CD4-positive, CD25-positive, alpha-beta regulatory T cell (primary cell): ENCODE data around the gene DGKE. TPM values are rescaled to one million over a fixed set of nuclear protein-coding genes. Genes with fewer than 3 reads are reported as not detected.

Source experiments
- ATAC-seq, 2 donors: fragments of 150-1000 bp; cut with Tn5 transposase; one replicate each; pipeline ENCODE4 v1.10.0; 2021; ENCODE audit warnings: low read depth in 2 of 2, moderate number of reproducible peaks in 2 of 2, moderate library complexity in 1 of 2
- DNase-seq, 3 donors: peaks; one replicate each; pipeline versions ENCODE4 v3.0.0 to v3.0.0-alpha.2; 2012 to 2022; ENCODE audit warnings: mixed read lengths in 1 of 3
- H3K27ac ChIP-seq: one replicate; pipeline ENCODE4 v1.7.0; 2013; ENCODE audit warnings: mild to moderate bottlenecking, low read length; ENCODE audit not compliant: insufficient read depth, poor library complexity, severe bottlenecking
- H3K27me3 ChIP-seq: one replicate; pipeline ENCODE4 v1.7.0; 2013; ENCODE audit warnings: low read length; ENCODE audit not compliant: control insufficient read depth, insufficient read depth
- H3K36me3 ChIP-seq: one replicate; pipeline ENCODE4 v1.7.0; 2013; ENCODE audit warnings: mild to moderate bottlenecking, low read length, moderate library complexity; ENCODE audit not compliant: control insufficient read depth, insufficient read depth
- H3K4me1 ChIP-seq: 2 replicates; pipeline ENCODE4 v1.7.0; 2013; ENCODE audit warnings: mild to moderate bottlenecking, low read length; ENCODE audit not compliant: insufficient read depth, control insufficient read depth, poor library complexity, severe bottlenecking
- H3K4me3 ChIP-seq: one replicate; pipeline ENCODE4 v1.7.0; 2013; ENCODE audit warnings: low read depth, mild to moderate bottlenecking, low read length, moderate library complexity
- H3K9me3 ChIP-seq, 2 experiments: 1 replicate in 1 of 2; 2 replicates in 1 of 2; pipeline ENCODE4 v1.7.0; 2013; ENCODE audit warnings: low read length in 2 of 2, mild to moderate bottlenecking in 1 of 2, moderate library complexity in 1 of 2; ENCODE audit not compliant: control insufficient read depth in 2 of 2
- H3K27ac Mint-ChIP-seq, 3 donors: one replicate each; pipeline ENCODE4 v1.8.0; 2020 to 2022; ENCODE audit warnings: mild to moderate bottlenecking in 3 of 3, mixed read lengths in 3 of 3, moderate library complexity in 2 of 3
- H3K27me3 Mint-ChIP-seq: one replicate; pipeline ENCODE4 v1.8.0; 2022; ENCODE audit warnings: mild to moderate bottlenecking, mixed read lengths
- H3K36me3 Mint-ChIP-seq: one replicate; pipeline ENCODE4 v1.8.0; 2020; ENCODE audit warnings: mixed read lengths
- H3K4me1 Mint-ChIP-seq, 4 donors: one replicate each; pipeline ENCODE4 v1.8.0; 2020 to 2022; ENCODE audit warnings: mixed read lengths in 4 of 4, mild to moderate bottlenecking in 1 of 4
- H3K4me3 Mint-ChIP-seq, 4 donors: one replicate each; pipeline ENCODE4 v1.8.0; 2020 to 2022; ENCODE audit warnings: mild to moderate bottlenecking in 4 of 4, mixed read lengths in 4 of 4, moderate library complexity in 3 of 4
- H3K9me3 Mint-ChIP-seq, 7 donors: one replicate each; pipeline ENCODE4 v1.8.0; 2020 to 2022; ENCODE audit warnings: mixed read lengths in 7 of 7, mild to moderate bottlenecking in 3 of 7, moderate library complexity in 2 of 7
- polyA plus RNA-seq, 4 donors: library from polyadenylated mRNA; unstranded; fragments of 300-500 nt; fragmentation: Illumina TruSeq; gene quantifications; one replicate each; pipeline ENCODE4 v1.2.3, GENCODE V29; 2021
- total RNA-seq: library from RNA; stranded (reverse); gene quantifications from one replicate; pipeline ENCODE4 v1.2.3, GENCODE V29; 2022

DGKE gene
- total and polyA plus RNA-seq, 5 donors from 2014 or later, result 6.2 to 45.5 (median 8.0) TPM

DNA sequence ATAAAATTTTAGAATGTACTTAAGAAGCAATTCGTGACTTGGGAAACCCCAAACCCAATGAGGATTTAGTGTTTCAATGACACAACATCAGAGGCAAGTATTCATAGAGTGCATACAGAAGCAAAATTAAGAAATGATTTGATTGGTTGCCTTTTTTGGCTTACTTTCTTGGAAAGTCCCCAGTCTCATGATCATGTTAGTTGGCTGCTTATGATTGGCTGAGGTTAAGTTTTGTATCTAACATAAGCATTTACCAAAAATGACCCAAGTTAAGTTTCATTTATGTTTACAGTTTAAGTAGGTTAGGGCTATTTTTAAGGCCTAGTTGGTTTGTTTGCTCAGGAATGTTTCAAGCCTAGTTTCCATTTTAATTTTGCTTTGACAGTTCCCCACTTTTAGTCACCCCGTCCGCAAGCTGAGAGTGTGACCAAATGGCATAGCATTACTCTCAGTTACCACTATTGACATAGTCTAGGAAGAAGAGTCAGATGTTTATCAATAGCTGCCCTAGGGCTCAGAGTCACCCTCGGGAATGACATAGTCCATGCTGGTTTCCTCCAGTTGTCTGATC, 36.2 kb downstream of the DGKE start:
- Histone ChIP-seq H3K36me3 (peaks cover 4% of the 10 kb centered on the region), H3K27me3 (no peaks in the 10 kb centered on the region), H3K9me3 (no peaks in the 10 kb centered on the region), H3K4me3 (no peak overlapping the region), H3K4me1 (no peaks in the 10 kb centered on the region), H3K27ac (no peak overlapping the region)
- DNase-seq, result no peak
- peaks cover 0 to 4% (median 0%) of the 10 kb centered on the region in 4 donors for H3K4me1 Mint-ChIP-seq
- H3K9me3 Mint-ChIP-seq, result peaks cover 0 to 2% (median 0%) of the 10 kb centered on the region in 7 donors
- H3K36me3 Mint-ChIP-seq, result peaks cover 5% of the 10 kb centered on the region
- peak overlapping the region in 2 of 3 donors; percentile 26 to 34 for H3K27ac Mint-ChIP-seq
- no peak overlapping the region for H3K4me3 Mint-ChIP-seq
- H3K27me3 Mint-ChIP-seq, result peaks cover 13% of the 10 kb centered on the region
- no peak for ATAC-seq

DNA sequence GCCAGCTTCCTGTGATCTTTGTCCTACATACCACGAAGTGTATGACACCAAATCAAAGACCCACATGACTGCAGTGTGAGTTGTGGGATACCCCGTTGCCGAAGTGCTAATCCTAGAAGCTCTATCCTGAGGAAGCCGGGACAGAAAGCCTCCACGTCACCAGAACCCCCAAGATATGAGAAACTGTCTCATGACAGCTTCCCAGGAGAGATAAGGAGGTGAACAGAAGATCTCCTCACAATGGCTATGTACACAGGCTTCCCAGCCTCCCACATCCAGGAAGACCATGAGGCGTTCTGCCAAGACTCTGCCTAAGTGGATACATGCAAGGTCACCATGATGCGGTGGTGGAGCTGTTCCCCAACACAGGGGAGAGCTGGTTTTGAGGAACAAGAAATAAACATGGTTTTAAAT, 42.8 kb downstream of the DGKE start:
- no peaks in the 10 kb centered on the region for H3K36me3 Mint-ChIP-seq
- H3K27ac ChIP-seq, result no peak overlapping the region
- H3K27ac Mint-ChIP-seq, result no peak overlapping the region

DNA sequence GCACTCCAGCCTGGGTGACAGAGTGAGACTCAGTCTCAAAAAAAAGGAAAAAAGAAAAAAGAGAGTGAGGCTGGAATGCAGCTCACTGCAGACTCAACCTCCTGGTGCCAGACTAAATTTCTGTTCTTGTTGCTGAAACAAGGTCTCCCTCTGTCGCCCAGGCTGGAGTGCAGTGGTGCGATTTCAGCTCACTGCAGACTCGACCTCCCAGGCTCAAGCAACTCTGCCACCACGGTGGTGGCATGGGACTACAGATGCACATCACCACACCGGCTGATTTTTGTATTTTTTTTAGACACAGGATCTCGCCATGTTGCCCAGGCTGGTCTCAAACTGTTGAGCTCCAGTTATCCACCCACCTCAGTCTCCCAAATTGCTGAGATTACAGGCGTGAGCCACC, 45.3 kb downstream of the DGKE start:
- no peak overlapping the region for H3K4me3 Mint-ChIP-seq

More for the DNA sequence above, 42.8 kb downstream of the DGKE start:
- no peak for DNase-seq
- H3K9me3 ChIP-seq, result no peaks in the 10 kb centered on the region
- H3K4me1 ChIP-seq, result no peaks in the 10 kb centered on the region
- H3K4me1 Mint-ChIP-seq, result peaks cover 0 to 5% (median 2%) of the 10 kb centered on the region in 4 donors
- no peak overlapping the region for H3K4me3 ChIP-seq
- no peak overlapping the region for H3K4me3 Mint-ChIP-seq
- peaks cover 17% of the 10 kb centered on the region for H3K27me3 Mint-ChIP-seq
- ATAC-seq, result no peak
- peaks cover 0 to 1% (median 0%) of the 10 kb centered on the region in 7 donors for H3K9me3 Mint-ChIP-seq
- H3K36me3 ChIP-seq, result no peaks in the 10 kb centered on the region
- H3K27me3 ChIP-seq, result no peaks in the 10 kb centered on the region

DNA sequence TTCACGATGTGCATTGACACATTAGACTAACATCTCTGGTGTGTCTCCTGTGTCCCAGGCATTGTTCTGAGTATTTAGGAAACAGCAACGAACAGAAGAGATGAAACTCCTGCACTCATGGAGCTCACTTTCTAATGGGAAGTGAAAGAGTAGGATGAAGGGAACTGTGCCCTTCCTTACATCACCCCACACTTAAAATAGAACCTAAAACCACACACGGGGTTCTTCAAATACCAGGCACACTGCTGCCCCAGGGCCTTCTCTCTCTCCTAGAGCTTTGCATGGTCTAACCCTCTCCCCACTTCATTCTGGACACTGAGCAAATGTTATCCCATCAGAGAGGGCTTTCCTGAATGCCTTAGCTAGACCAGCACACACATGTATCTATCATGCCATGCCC, 46.2 kb downstream of the DGKE start:
- ATAC-seq (no peak), DNase-seq (no peak)
- H3K4me3 Mint-ChIP-seq, result no peak overlapping the region
- no peak overlapping the region for H3K27ac Mint-ChIP-seq
- no peaks in the 10 kb centered on the region for H3K9me3 ChIP-seq
- H3K9me3 Mint-ChIP-seq, result peaks cover 0 to 1% (median 0%) of the 10 kb centered on the region in 7 donors
- no peaks in the 10 kb centered on the region for H3K36me3 Mint-ChIP-seq
- H3K4me3 ChIP-seq, result no peak overlapping the region
- H3K4me1 Mint-ChIP-seq, result peaks cover 0 to 5% (median 2%) of the 10 kb centered on the region in 4 donors
- H3K27me3 Mint-ChIP-seq, result peaks cover 4% of the 10 kb centered on the region
- H3K27ac ChIP-seq, result no peak overlapping the region
- H3K4me1 ChIP-seq, result no peaks in the 10 kb centered on the region
- no peaks in the 10 kb centered on the region for H3K27me3 ChIP-seq
- H3K36me3 ChIP-seq, result no peaks in the 10 kb centered on the region

More for the DNA sequence above, 45.3 kb downstream of the DGKE start:
- no peaks in the 10 kb centered on the region for H3K36me3 Mint-ChIP-seq
- Histone ChIP-seq H3K27me3 (no peaks in the 10 kb centered on the region), H3K4me3 (no peak overlapping the region), H3K4me1 (no peaks in the 10 kb centered on the region), H3K36me3 (no peaks in the 10 kb centered on the region), H3K9me3 (no peaks in the 10 kb centered on the region), H3K27ac (no peak overlapping the region)
- peaks cover 0 to 5% (median 2%) of the 10 kb centered on the region in 4 donors for H3K4me1 Mint-ChIP-seq
- ATAC-seq (no peak), DNase-seq (no peak)
- peaks cover 6% of the 10 kb centered on the region for H3K27me3 Mint-ChIP-seq
- H3K27ac Mint-ChIP-seq, result peak overlapping the region in 1 of 3 donors; percentile 38
- H3K9me3 Mint-ChIP-seq, result peaks cover 0 to 1% (median 0%) of the 10 kb centered on the region in 7 donors

DNA sequence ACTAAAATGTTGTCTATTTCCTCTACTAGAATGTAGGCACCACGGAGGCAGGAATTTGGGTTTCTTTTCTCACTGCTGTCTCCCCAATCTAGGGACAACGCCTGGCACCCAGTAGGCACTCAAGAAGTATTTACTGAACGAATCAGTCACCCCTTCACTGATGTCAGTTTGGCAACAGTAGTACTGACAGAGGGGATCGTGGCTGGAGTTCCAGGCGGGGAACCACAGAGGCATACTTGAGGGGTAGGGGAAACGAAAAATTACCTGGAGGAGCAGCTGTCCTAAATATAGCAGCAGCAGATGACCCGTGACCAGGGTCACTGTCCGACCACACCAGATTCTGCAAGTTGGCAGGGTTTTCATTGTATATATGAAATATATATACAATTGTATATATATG, 46.6 kb downstream of the DGKE start:
- Mint-ChIP-seq H3K9me3 (peaks cover 0 to 3% (median 0%) of the 10 kb centered on the region in 7 donors), H3K4me3 (no peak overlapping the region), H3K27me3 (peaks cover 4% of the 10 kb centered on the region), H3K4me1 (peaks cover 0 to 5% (median 4%) of the 10 kb centered on the region in 4 donors), H3K36me3 (no peaks in the 10 kb centered on the region), H3K27ac (no peak overlapping the region)
- DNase-seq (no peak), ATAC-seq (no peak)
- H3K9me3 ChIP-seq, result no peaks in the 10 kb centered on the region
- H3K27me3 ChIP-seq, result no peaks in the 10 kb centered on the region
- no peak overlapping the region for H3K4me3 ChIP-seq
- no peaks in the 10 kb centered on the region for H3K4me1 ChIP-seq
- H3K27ac ChIP-seq, result no peak overlapping the region
- H3K36me3 ChIP-seq, result no peaks in the 10 kb centered on the region

DNA sequence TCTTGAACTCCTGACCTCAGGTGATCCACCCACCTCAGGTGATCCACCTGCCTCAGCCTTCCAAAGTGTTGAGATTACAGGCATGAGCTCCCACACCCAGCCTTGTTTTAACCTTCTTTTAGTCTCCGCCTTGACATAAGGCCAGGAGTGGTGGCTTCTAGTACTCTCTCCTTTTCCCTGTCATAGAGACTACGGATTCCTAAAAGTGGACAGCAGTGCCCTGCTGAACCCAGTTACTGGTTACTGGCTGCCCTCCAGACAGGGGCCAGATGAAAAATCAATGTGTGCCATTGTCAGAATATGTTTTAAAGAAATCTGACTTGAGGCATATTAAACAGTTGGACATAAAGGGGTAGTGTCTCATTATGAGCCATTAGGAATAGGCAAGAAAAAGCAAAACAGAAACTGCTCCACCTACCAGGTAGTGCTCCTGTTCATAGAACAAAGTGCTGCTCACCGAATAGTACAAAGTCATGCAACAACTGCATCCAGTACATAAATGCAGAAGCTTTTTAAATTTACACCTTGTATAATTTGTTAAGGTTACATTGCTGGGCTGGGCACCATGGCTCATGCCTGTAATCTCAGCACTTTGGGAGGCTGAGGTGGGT, 47.8 kb downstream of the DGKE start:
- Histone ChIP-seq H3K4me3 (no peak overlapping the region), H3K9me3 (no peaks in the 10 kb centered on the region), H3K36me3 (peaks cover 6% of the 10 kb centered on the region), H3K27me3 (no peaks in the 10 kb centered on the region), H3K27ac (no peak overlapping the region), H3K4me1 (no peaks in the 10 kb centered on the region)
- peaks cover 5% of the 10 kb centered on the region for H3K36me3 Mint-ChIP-seq
- ATAC-seq (no peak), DNase-seq (no peak)
- H3K27me3 Mint-ChIP-seq, result peaks cover 2% of the 10 kb centered on the region
- H3K4me3 Mint-ChIP-seq, result no peak overlapping the region
- H3K27ac Mint-ChIP-seq, result no peak overlapping the region
- H3K4me1 Mint-ChIP-seq, result peaks cover 0 to 8% (median 4%) of the 10 kb centered on the region in 4 donors
- H3K9me3 Mint-ChIP-seq, result peaks cover 0 to 1% (median 0%) of the 10 kb centered on the region in 7 donors

DNA sequence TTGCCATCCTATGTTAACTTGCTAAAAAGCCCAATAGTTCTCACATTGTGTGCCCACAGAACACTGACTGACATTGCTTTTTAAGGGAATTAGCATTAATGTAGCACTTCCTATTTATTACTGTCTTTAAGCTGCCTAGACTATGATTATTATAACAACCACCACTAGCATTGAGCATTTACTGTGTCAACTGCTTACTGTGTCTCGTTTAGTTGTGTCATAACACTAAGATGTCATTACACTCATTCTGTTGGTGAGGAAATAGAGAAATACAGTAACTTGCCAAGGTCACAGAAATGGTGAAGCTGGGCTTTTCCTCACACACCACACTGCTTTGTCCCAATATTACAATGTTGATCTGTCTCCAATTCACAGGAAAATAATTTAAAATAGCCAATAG, 49.7 kb downstream of the DGKE start:
- peaks cover 0 to 16% (median 2%) of the 10 kb centered on the region in 7 donors for H3K9me3 Mint-ChIP-seq
- H3K27ac ChIP-seq, result no peak overlapping the region
- no peak for ATAC-seq

More for the DNA sequence above, 49.7 kb downstream of the DGKE start:
- Histone ChIP-seq H3K27me3 (no peaks in the 10 kb centered on the region), H3K9me3 (peaks cover 9 to 11% of the 10 kb centered on the region in 2 experiments), H3K36me3 (peaks cover 23% of the 10 kb centered on the region), H3K4me3 (no peak overlapping the region), H3K4me1 (no peaks in the 10 kb centered on the region)
- Mint-ChIP-seq H3K27me3 (no peaks in the 10 kb centered on the region), H3K27ac (peak overlapping the region in 1 of 3 donors; percentile 69), H3K4me3 (no peak overlapping the region), H3K36me3 (peaks cover 20% of the 10 kb centered on the region), H3K4me1 (peaks cover 0 to 5% (median 0%) of the 10 kb centered on the region in 4 donors)
- DNase-seq, result no peak
